Measurements from ENCODE around the gene SPINT2.
A peak's percentile ranks its signal among the peaks of the same experiment; 100 is the strongest.

Gene SPINT2

GRCh38 chr19:38315657-38316476, 51.5 kb downstream of the SPINT2 start, which contains the start of gene YIF1B:
Gene YIF1B (minus strand): TSS chr19:38315947. CDS start chr19:38315917, 30 bp downstream.
- peak; percentile 92 for DNase-seq (ENCODE audit: low read depth)
- no peak for TF ChIP-seq CTCF (conservative IDR thresholded peaks at IDR 0.05; ENCODE audit: low read depth, low read length)

GRCh38 chr19:38316477-38317067, 52.2 kb downstream of the SPINT2 start:
- DNase-seq (ENCODE audit: low read depth), result no peak

More at GRCh38 chr19:38315657-38316476, 51.5 kb downstream of the SPINT2 start, which contains the start of gene YIF1B:
- peak within 1 kb of the TSS; percentile 68 for H3K4me3 ChIP-seq (ENCODE audit: low read length)

GRCh38 chr19:38317104-38317612, 52.8 kb downstream of the SPINT2 start:
- no peak for TF ChIP-seq CTCF (conservative IDR thresholded peaks at IDR 0.05; ENCODE audit: low read depth, low read length)
- no peak for DNase-seq (ENCODE audit: low read depth)
- H3K4me3 ChIP-seq (ENCODE audit: low read length), result no peak overlapping the region

More at GRCh38 chr19:38316477-38317067, 52.2 kb downstream of the SPINT2 start:
- peak overlapping the region; percentile 32 for H3K4me3 ChIP-seq (ENCODE audit: low read length)
- no peak for TF ChIP-seq CTCF (conservative IDR thresholded peaks at IDR 0.05; ENCODE audit: low read depth, low read length)

GRCh38 chr19:38318660-38319059, 54.3 kb downstream of the SPINT2 start:
- no peak for TF ChIP-seq CTCF (conservative IDR thresholded peaks at IDR 0.05; ENCODE audit: low read depth, low read length)
- no peak for DNase-seq (ENCODE audit: low read depth)
- no peak overlapping the region for H3K4me3 ChIP-seq (ENCODE audit: low read length)

GRCh38 chr19:38319421-38320258, 55.3 kb downstream of the SPINT2 start, which contains the start of gene KCNK6:
Gene KCNK6 (plus strand): TSS chr19:38319845. CDS start chr19:38319951, 106 bp downstream.
- no peak for TF ChIP-seq CTCF (conservative IDR thresholded peaks at IDR 0.05; ENCODE audit: low read depth, low read length)
- no peak for DNase-seq (ENCODE audit: low read depth)
- peak within 1 kb of the TSS; percentile 39 for H3K4me3 ChIP-seq (ENCODE audit: low read length)

- H3K4me3 ChIP-seq (ENCODE audit: low read length), result no peak overlapping the region
- no peak for DNase-seq (ENCODE audit: low read depth)
- TF ChIP-seq CTCF (conservative IDR thresholded peaks at IDR 0.05; ENCODE audit: low read depth, low read length), result no peak
Measured at GRCh38 chr19:38320969-38321339, 56.6 kb downstream of the SPINT2 start.
